RWPE1 (cell line): ENCODE measurements around the gene BCR.

ENCODE experiments used
- CTCF ChIA-PET: fragments of 350-600 bp; sonication (Branson Sonifier 250); formaldehyde crosslinking; extraction: SDS; loops from one replicate; lab custom pipeline; 2021; lab: Yijun Ruan, JAX
- POLR2A ChIA-PET: fragments of 400-600 bp; formaldehyde crosslinking; extraction: SDS; loops from one replicate; lab custom pipeline; 2020; ENCODE audit warnings: antibody characterized with exemption; ENCODE audit not compliant: low non-redundant PET; lab: Yijun Ruan, JAX
- DNase-seq: peaks from one replicate; pipeline ENCODE4 v3.0.0; 2012; ENCODE audit warnings: low spot score
- H3K27ac ChIP-seq: fragments of 450-650 bp; 2 replicates; pipeline ENCODE4 v1.5.1; 2017
- TF ChIP-seq, protein P1 (sequence below): fragments of 450-650 bp; conservative IDR thresholded peaks from 2 replicates; pipeline ENCODE4 v1.5.1; 2017; ENCODE audit warnings: low read depth, mild to moderate bottlenecking

Gene BCR

DNA sequence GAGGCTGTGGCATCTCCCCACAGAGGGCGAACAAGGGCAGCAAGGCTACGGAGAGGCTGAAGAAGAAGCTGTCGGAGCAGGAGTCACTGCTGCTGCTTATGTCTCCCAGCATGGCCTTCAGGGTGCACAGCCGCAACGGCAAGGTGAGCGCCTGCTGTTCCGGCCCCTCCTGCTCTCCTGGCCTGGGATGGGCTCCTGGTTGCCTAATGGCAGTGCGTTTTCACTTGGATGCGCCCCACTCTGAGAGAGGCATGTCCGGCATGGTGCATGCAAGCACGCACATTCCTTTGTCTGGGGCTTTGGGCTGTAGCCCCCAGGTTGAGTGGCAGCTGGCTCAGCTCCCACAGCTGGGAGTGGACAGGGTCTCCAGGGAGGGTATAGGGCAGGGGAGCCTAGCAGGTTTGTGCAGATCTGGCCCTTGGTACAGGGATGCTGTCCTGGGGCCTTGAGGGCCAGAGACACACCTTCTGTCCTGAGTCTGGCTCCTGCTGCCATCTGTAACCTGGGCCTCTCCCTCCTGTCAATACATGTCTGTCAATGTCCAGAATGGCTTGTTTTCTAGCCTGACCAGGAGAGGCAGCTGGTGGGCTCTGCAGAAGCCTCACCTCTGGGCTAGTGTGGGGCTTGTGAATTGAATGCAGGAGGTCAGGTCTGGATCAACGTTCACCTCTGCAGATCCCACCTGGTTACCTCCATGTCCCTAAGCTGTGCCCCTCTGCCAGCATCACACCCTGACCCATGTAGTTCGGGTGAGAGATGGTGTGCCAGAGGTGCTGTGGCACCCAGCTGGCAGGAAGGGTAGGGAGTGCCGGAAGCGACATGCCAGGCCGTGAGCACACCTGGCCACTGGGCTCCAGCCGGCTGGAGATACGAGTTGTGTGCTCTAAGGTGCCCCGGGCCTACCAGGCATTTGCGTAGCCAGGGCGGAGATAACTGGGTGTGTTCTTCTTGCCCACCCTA, 107.1 kb downstream of the BCR start:
- no peak for DNase-seq
- ChIA-PET CTCF (no interaction called here), POLR2A (no interaction called here)
- H3K27ac ChIP-seq = peak overlapping the region; percentile 97
- TF ChIP-seq, protein P1, sequence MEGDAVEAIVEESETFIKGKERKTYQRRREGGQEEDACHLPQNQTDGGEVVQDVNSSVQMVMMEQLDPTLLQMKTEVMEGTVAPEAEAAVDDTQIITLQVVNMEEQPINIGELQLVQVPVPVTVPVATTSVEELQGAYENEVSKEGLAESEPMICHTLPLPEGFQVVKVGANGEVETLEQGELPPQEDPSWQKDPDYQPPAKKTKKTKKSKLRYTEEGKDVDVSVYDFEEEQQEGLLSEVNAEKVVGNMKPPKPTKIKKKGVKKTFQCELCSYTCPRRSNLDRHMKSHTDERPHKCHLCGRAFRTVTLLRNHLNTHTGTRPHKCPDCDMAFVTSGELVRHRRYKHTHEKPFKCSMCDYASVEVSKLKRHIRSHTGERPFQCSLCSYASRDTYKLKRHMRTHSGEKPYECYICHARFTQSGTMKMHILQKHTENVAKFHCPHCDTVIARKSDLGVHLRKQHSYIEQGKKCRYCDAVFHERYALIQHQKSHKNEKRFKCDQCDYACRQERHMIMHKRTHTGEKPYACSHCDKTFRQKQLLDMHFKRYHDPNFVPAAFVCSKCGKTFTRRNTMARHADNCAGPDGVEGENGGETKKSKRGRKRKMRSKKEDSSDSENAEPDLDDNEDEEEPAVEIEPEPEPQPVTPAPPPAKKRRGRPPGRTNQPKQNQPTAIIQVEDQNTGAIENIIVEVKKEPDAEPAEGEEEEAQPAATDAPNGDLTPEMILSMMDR = no peak

DNA sequence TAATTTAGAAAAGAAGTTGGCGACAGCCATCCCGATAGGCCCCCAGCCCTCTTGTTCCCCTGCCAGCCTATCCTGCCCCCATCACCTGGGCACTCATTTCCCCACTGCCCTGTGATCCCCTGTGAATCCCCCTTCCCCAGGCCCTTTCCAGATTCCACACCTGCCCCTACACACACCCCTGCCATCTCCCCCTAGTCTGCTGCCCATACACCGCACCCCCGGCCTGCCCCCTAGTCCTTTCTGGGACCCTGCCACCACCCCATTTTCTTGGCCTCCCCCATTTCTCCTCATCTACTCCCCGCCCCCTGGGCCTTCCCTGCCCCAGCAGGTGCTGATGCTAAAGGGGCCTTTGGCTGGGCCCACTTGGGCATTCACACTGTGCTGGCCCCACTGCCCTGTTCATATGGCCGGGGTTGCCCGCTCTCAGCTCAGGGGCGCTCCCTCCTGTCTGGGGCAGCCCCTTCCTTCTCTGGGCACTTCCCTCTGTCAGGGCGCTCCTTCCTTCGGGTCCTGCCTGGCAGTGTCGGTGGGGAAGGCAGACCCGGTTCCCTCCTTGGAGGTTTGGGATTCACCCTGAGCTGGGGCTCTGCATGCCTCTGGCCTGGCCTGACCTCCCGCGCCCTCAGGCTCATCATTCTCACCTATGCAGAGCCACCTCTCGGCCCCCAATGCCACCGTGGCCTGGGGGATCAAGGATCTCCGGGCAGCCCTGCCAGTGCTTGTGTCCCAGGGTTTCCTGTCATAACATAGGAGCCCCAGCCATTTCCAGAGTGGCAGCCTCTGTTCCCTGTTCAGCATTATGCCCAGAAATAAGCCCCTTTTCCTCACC, 108.2 kb downstream of the BCR start:
- H3K27ac ChIP-seq = peak overlapping the region; percentile 97
- DNase-seq = no peak
- TF ChIP-seq, protein P1 = no peak
- POLR2A ChIA-PET = no interaction called here
- CTCF ChIA-PET = no interaction called here

DNA sequence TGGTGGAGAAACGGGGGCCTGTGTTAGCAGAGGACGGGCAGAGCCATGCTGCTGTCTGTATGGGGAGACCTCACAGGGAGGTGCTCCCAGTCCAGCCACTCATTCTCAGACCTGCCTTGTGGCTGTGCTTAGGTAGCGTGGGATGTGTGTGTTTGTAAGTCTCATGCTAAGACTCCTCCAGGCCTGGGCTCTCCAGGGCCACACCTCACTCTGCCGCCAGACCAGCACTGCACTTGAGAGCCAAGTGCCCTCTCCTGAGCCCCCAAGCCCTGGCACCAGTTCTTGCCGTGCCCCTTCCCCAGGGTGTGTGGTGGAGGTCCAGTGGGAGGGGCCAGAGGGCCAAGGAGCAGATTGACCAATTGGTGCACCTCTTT, 108.8 kb downstream of the BCR start:
- H3K27ac ChIP-seq = peak overlapping the region; percentile 97
- POLR2A ChIA-PET = no interaction called here
- TF ChIP-seq, protein P1 = no peak
- DNase-seq = no peak
- CTCF ChIA-PET = no interaction called here

DNA sequence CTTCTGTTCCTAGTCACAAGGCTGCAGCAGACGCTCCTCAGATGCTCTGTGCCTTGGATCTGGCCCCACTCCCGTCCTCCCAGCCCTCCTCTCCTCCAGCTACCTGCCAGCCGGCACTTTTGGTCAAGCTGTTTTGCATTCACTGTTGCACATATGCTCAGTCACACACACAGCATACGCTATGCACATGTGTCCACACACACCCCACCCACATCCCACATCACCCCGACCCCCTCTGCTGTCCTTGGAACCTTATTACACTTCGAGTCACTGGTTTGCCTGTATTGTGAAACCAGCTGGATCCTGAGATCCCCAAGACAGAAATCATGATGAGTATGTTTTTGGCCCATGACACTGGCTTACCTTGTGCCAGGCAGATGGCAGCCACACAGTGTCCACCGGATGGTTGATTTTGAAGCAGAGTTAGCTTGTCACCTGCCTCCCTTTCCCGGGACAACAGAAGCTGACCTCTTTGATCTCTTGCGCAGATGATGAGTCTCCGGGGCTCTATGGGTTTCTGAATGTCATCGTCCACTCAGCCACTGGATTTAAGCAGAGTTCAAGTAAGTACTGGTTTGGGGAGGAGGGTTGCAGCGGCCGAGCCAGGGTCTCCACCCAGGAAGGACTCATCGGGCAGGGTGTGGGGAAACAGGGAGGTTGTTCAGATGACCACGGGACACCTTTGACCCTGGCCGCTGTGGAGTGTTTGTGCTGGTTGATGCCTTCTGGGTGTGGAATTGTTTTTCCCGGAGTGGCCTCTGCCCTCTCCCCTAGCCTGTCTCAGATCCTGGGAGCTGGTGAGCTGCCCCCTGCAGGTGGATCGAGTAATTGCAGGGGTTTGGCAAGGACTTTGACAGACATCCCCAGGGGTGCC, 109.8 kb downstream of the BCR start:
- peak; percentile 63 for DNase-seq
- ChIA-PET CTCF (interaction anchor here (0.5 to 1.5 kb wide), 4 partner anchors 8 to 499 kb away, joined by 3 to 4 read pairs (median 3); partner anchors contain the start of gene RAB36), POLR2A (no interaction called here)
- TF ChIP-seq, protein P1 = peak; percentile 80
- H3K27ac ChIP-seq = peak overlapping the region; percentile 97

DNA sequence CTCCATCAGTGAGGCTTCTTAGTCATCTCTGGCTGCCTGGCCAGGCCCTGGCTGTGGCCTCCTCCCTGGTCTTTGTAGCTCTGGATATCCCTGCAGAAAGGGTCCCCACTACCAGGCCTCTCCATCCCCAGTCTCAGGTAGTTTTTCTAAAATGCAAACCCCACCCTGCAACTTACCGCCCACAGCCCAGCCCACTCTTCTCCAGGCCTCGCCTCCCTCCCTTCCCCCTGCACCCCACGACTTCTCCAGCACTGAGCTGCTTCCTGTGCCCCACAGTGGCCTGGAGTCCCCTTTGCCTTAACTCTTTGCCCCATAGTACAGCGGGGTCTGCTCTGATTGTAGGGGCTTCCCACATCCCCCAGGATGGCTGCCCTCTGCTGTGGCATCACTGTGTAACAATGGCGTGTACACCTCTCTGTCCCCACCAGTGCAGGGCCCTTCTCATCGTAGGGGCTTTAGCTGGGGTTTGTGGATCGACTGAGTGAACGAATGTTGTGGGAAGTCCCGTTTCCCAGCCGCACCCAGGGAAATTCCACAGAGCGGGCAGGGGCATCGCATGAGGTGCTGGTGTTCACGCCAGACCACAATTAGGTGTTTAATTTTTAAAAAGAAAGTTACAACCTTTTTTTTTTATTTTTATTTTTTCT, 111.6 kb downstream of the BCR start:
- ChIA-PET CTCF (no interaction called here), POLR2A (no interaction called here)

More for the DNA sequence above, 111.6 kb downstream of the BCR start:
- DNase-seq = no peak
- H3K27ac ChIP-seq = peak overlapping the region; percentile 18; the same call in 1 of the 2 replicates
- TF ChIP-seq, protein P1 = no peak
